ENCODE data around the gene KRT85. TPM values are rescaled to one million over a fixed set of nuclear protein-coding genes. Genes with fewer than 3 reads are reported as not detected.

The KRT85 gene
- total and polyA plus RNA-seq, 10 of the 15 experiments (the other 5 are each of a cell fraction or from before 2014, with no cell fraction given): 0.05 to 0.18 (median 0.11) TPM; not detected in 6

GRCh38 chr12:52310622-52311284 lies 56.5 kb downstream of the KRT85 start (continued):
- TF ChIP-seq PBX3 (IDR thresholded peaks at IDR 0.05; ENCODE audit: insufficient replicate concordance, low read depth, low read length): no peak
- TF ChIP-seq IKZF2 (IDR thresholded peaks at IDR 0.05): no peak
- TF ChIP-seq CBX5 (IDR thresholded peaks at IDR 0.05; ENCODE audit: low read depth): no peak

Other genes with a start within 250 kb of the KRT85 start
Only the 7 nearest of the 15 such genes appear.
- gene KRT86, start 92.8 kb downstream of the KRT85 start, total RNA-seq (2014; rRNA removed): 0.11 and 0.27 TPM in 2 replicates
- 0.09 TPM in 1 of 2 replicates, not detected in the other for gene KRT86, start 92.8 kb downstream of the KRT85 start, total RNA-seq (2014; rRNA removed; fragmentation: Illumina TruSeq; extraction: Trizol)
- 0.29 and 0.33 TPM in 2 replicates for gene KRT86, start 92.8 kb downstream of the KRT85 start, total RNA-seq (2021)
- 0.39 and 0.54 TPM in 2 replicates for gene KRT86, start 92.8 kb downstream of the KRT85 start, polyA plus RNA-seq (2011; rRNA removed)
- gene KRT86, start 92.8 kb downstream of the KRT85 start, polyA plus RNA-seq (2014; fragmentation: Illumina TruSeq; extraction: Trizol): not detected in 2 replicates
- gene KRT86, start 92.8 kb downstream of the KRT85 start, polyA plus RNA-seq (2014; fragmentation: Nextera tagmentation; extraction: Ambion mirVana): not detected
- gene KRT86, start 92.8 kb downstream of the KRT85 start, polyA plus RNA-seq (2014; rRNA removed): 0.13 and 0.23 TPM in 2 replicates
- gene KRT86, start 92.8 kb downstream of the KRT85 start, polyA plus RNA-seq (2016; fragmentation: Nextera tagmentation; extraction: Ambion mirVana): under 1 TPM; 0.12 to 0.13 TPM
- not detected in 2 replicates for gene KRT81, start 75.9 kb downstream of the KRT85 start, total RNA-seq (2014; rRNA removed)
- gene KRT81, start 75.9 kb downstream of the KRT85 start, total RNA-seq (2014; rRNA removed; fragmentation: Illumina TruSeq; extraction: Trizol): not detected in 2 replicates
- 0.15 and 0.35 TPM in 2 replicates for gene KRT81, start 75.9 kb downstream of the KRT85 start, total RNA-seq (2021)
- 0.05 and 0.06 TPM in 2 replicates for gene KRT81, start 75.9 kb downstream of the KRT85 start, polyA plus RNA-seq (2011; rRNA removed)
- gene KRT81, start 75.9 kb downstream of the KRT85 start, polyA plus RNA-seq (2014; fragmentation: Illumina TruSeq; extraction: Trizol): not detected in 2 replicates
- not detected for gene KRT81, start 75.9 kb downstream of the KRT85 start, polyA plus RNA-seq (2014; fragmentation: Nextera tagmentation; extraction: Ambion mirVana)
- gene KRT81, start 75.9 kb downstream of the KRT85 start, polyA plus RNA-seq (2014; rRNA removed): not detected in 2 replicates
- gene KRT81, start 75.9 kb downstream of the KRT85 start, polyA plus RNA-seq (2016; fragmentation: Nextera tagmentation; extraction: Ambion mirVana): not detected
- gene KRT83, start 46.1 kb downstream of the KRT85 start, total RNA-seq (2014; rRNA removed): not detected in 2 replicates
- gene KRT83, start 46.1 kb downstream of the KRT85 start, total RNA-seq (2014; rRNA removed; fragmentation: Illumina TruSeq; extraction: Trizol): not detected in 2 replicates
- not detected in 2 replicates for gene KRT83, start 46.1 kb downstream of the KRT85 start, total RNA-seq (2021)
- not detected in 2 replicates for gene KRT83, start 46.1 kb downstream of the KRT85 start, polyA plus RNA-seq (2011; rRNA removed)
- gene KRT83, start 46.1 kb downstream of the KRT85 start, polyA plus RNA-seq (2014; fragmentation: Illumina TruSeq; extraction: Trizol): not detected in 2 replicates
- gene KRT83, start 46.1 kb downstream of the KRT85 start, polyA plus RNA-seq (2014; fragmentation: Nextera tagmentation; extraction: Ambion mirVana): not detected
- not detected in 2 replicates for gene KRT83, start 46.1 kb downstream of the KRT85 start, polyA plus RNA-seq (2014; rRNA removed)
- gene KRT83, start 46.1 kb downstream of the KRT85 start, polyA plus RNA-seq (2016; fragmentation: Nextera tagmentation; extraction: Ambion mirVana): not detected
- gene KRT84, start 18.2 kb upstream of the KRT85 start, total RNA-seq (2014; rRNA removed): not detected in 2 replicates
- not detected in 2 replicates for gene KRT84, start 18.2 kb upstream of the KRT85 start, total RNA-seq (2014; rRNA removed; fragmentation: Illumina TruSeq; extraction: Trizol)
- gene KRT84, start 18.2 kb upstream of the KRT85 start, total RNA-seq (2021): not detected in 2 replicates
- not detected in 2 replicates for gene KRT84, start 18.2 kb upstream of the KRT85 start, polyA plus RNA-seq (2011; rRNA removed)
- gene KRT84, start 18.2 kb upstream of the KRT85 start, polyA plus RNA-seq (2014; fragmentation: Illumina TruSeq; extraction: Trizol): not detected in 2 replicates
- not detected for gene KRT84, start 18.2 kb upstream of the KRT85 start, polyA plus RNA-seq (2014; fragmentation: Nextera tagmentation; extraction: Ambion mirVana)
- not detected in 2 replicates for gene KRT84, start 18.2 kb upstream of the KRT85 start, polyA plus RNA-seq (2014; rRNA removed)
- gene KRT84, start 18.2 kb upstream of the KRT85 start, polyA plus RNA-seq (2016; fragmentation: Nextera tagmentation; extraction: Ambion mirVana): not detected
- not detected in 2 replicates for gene KRT82, start 38.9 kb upstream of the KRT85 start, total RNA-seq (2014; rRNA removed)
- not detected in 2 replicates for gene KRT82, start 38.9 kb upstream of the KRT85 start, total RNA-seq (2014; rRNA removed; fragmentation: Illumina TruSeq; extraction: Trizol)
- not detected in 2 replicates for gene KRT82, start 38.9 kb upstream of the KRT85 start, total RNA-seq (2021)
- not detected in 2 replicates for gene KRT82, start 38.9 kb upstream of the KRT85 start, polyA plus RNA-seq (2011; rRNA removed)
- not detected in 2 replicates for gene KRT82, start 38.9 kb upstream of the KRT85 start, polyA plus RNA-seq (2014; fragmentation: Illumina TruSeq; extraction: Trizol)
- gene KRT82, start 38.9 kb upstream of the KRT85 start, polyA plus RNA-seq (2014; fragmentation: Nextera tagmentation; extraction: Ambion mirVana): not detected
- gene KRT82, start 38.9 kb upstream of the KRT85 start, polyA plus RNA-seq (2014; rRNA removed): not detected in 2 replicates
- not detected for gene KRT82, start 38.9 kb upstream of the KRT85 start, polyA plus RNA-seq (2016; fragmentation: Nextera tagmentation; extraction: Ambion mirVana)
- not detected in 2 replicates for gene KRT75, start 66.9 kb upstream of the KRT85 start, total RNA-seq (2014; rRNA removed)
- gene KRT75, start 66.9 kb upstream of the KRT85 start, total RNA-seq (2014; rRNA removed; fragmentation: Illumina TruSeq; extraction: Trizol): not detected in 2 replicates
- not detected in 2 replicates for gene KRT75, start 66.9 kb upstream of the KRT85 start, total RNA-seq (2021)
- not detected in 2 replicates for gene KRT75, start 66.9 kb upstream of the KRT85 start, polyA plus RNA-seq (2011; rRNA removed)
- not detected in 2 replicates for gene KRT75, start 66.9 kb upstream of the KRT85 start, polyA plus RNA-seq (2014; fragmentation: Illumina TruSeq; extraction: Trizol)
- not detected for gene KRT75, start 66.9 kb upstream of the KRT85 start, polyA plus RNA-seq (2014; fragmentation: Nextera tagmentation; extraction: Ambion mirVana)
- not detected in 2 replicates for gene KRT75, start 66.9 kb upstream of the KRT85 start, polyA plus RNA-seq (2014; rRNA removed)
- gene KRT75, start 66.9 kb upstream of the KRT85 start, polyA plus RNA-seq (2016; fragmentation: Nextera tagmentation; extraction: Ambion mirVana): not detected
- not detected in 2 replicates for gene KRT6B, start 84.7 kb upstream of the KRT85 start, total RNA-seq (2014; rRNA removed)
- not detected in 2 replicates for gene KRT6B, start 84.7 kb upstream of the KRT85 start, total RNA-seq (2014; rRNA removed; fragmentation: Illumina TruSeq; extraction: Trizol)
- not detected in 2 replicates for gene KRT6B, start 84.7 kb upstream of the KRT85 start, total RNA-seq (2021)
- 0.07 TPM in 1 of 2 replicates, not detected in the other for gene KRT6B, start 84.7 kb upstream of the KRT85 start, polyA plus RNA-seq (2011; rRNA removed)
- gene KRT6B, start 84.7 kb upstream of the KRT85 start, polyA plus RNA-seq (2014; fragmentation: Illumina TruSeq; extraction: Trizol): not detected in 2 replicates
- not detected for gene KRT6B, start 84.7 kb upstream of the KRT85 start, polyA plus RNA-seq (2014; fragmentation: Nextera tagmentation; extraction: Ambion mirVana)
- not detected in 2 replicates for gene KRT6B, start 84.7 kb upstream of the KRT85 start, polyA plus RNA-seq (2014; rRNA removed)
- not detected for gene KRT6B, start 84.7 kb upstream of the KRT85 start, polyA plus RNA-seq (2016; fragmentation: Nextera tagmentation; extraction: Ambion mirVana)